Measurements from ENCODE around the gene MEDAG.

- TF ChIP-seq POU6F1 (CRISPR knock-in tag; IDR thresholded peaks at IDR 0.05; ENCODE audit: borderline replicate concordance, low read depth) (no peak), OSR1 (CRISPR knock-in tag; IDR thresholded peaks at IDR 0.05) (no peak)
Observed at GRCh38 chr13:30863796-30864195, 42.3 kb upstream of the MEDAG start.
